C4-2B (cell line): ENCODE measurements around the gene PARD3B.
A peak's percentile ranks its signal among the peaks of the same experiment; 100 is the strongest.

Experiments
- H3K27ac ChIP-seq: fragments of 450-650 bp; 2 replicates; pipeline ENCODE4 v1.5.1; 2017
- ZFX ChIP-seq: fragments of 450-650 bp; IDR thresholded peaks from 2 replicates; pipeline ENCODE4 v1.6.1; 2017
- TF ChIP-seq, protein P1 (sequence below): fragments of 450-650 bp; conservative IDR thresholded peaks from 2 replicates; pipeline ENCODE4 v1.5.1; 2017; ENCODE audit warnings: mild to moderate bottlenecking

The PARD3B gene

DNA sequence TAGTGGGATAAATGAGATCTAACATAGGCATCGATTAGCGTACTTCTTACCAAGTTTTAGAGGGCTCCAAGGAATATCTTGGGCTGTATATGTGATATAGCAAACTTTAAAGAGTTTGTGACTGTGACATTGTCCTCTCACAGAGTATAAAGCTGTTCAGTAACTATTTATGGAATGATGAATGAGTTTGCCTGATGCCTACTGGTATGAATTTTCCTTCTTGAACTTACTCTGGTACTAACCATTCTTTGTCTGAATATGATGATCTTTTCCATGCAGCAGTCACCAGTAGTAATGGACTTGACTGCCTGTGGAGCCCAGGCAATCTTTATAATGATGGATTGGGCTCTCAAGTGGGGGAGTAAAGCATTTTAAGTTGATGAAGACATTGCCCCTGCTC, 120.5 kb downstream of the PARD3B start:
- no peak for TF ChIP-seq ZFX
- TF ChIP-seq, protein P1, sequence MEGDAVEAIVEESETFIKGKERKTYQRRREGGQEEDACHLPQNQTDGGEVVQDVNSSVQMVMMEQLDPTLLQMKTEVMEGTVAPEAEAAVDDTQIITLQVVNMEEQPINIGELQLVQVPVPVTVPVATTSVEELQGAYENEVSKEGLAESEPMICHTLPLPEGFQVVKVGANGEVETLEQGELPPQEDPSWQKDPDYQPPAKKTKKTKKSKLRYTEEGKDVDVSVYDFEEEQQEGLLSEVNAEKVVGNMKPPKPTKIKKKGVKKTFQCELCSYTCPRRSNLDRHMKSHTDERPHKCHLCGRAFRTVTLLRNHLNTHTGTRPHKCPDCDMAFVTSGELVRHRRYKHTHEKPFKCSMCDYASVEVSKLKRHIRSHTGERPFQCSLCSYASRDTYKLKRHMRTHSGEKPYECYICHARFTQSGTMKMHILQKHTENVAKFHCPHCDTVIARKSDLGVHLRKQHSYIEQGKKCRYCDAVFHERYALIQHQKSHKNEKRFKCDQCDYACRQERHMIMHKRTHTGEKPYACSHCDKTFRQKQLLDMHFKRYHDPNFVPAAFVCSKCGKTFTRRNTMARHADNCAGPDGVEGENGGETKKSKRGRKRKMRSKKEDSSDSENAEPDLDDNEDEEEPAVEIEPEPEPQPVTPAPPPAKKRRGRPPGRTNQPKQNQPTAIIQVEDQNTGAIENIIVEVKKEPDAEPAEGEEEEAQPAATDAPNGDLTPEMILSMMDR, result no peak
- no peak overlapping the region for H3K27ac ChIP-seq

DNA sequence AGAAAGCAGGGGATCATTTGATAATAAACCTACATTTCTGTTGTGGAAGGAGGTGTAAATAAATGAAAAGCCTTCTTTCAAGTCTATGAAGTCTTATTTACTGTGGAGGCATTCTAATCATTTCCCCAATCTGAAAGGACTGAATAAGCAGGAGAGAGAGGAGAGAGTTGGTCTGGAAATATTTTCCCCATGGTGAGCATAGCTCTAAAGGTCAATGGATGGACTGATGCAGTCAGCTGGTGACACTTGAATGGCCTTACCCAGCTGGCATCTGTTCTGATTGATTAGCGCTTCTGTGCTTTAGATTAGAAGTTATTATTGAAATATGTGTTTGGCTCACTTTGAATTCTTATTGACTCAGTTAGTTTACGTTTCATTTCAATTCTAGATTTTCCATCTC, 122.7 kb downstream of the PARD3B start:
- no peak overlapping the region for H3K27ac ChIP-seq
- TF ChIP-seq, protein P1, result no peak
- TF ChIP-seq ZFX, result no peak

DNA sequence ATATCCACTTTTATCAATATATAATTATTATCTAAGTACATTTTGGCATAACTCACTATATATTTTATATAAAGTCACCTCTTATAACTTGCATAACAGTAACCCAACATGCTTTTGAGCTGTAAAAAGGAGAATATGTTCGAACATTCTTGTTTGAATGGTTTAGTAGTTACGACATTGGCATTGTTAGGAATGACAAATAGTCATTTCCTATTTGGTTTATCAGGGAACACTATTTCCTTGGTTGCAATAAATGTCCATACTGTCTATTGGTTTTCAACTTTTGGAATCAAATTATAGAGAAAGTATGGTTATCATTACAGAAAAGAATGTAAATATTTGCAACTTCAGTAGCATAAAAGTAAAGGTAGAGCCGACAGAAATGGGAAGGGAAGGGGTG, 124.1 kb downstream of the PARD3B start:
- TF ChIP-seq, protein P1, result no peak
- no peak for TF ChIP-seq ZFX
- H3K27ac ChIP-seq, result no peak overlapping the region

DNA sequence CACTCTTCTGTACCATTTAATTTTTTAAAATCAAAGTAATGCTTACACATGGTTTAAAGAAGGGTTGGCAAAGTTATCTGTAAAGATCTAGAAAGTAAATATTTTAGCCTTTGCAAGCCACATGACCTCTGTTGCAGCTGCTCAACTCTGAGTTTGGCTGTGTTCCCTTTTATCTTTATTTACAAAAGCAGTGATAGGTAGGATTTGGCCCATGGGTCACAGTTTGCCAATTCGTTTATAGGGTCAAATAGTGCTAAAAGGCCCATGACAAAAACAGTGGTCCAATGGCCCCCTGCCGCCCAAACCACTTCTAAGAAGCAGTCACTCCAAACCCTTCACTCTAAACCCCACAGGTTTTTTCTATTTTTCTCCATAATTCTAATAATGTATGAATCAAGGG, 124.8 kb downstream of the PARD3B start:
- TF ChIP-seq ZFX, result no peak
- TF ChIP-seq, protein P1, result 0 out of 2 replicates have a peak, but pooled peaks have one; percentile 2
- no peak overlapping the region for H3K27ac ChIP-seq

DNA sequence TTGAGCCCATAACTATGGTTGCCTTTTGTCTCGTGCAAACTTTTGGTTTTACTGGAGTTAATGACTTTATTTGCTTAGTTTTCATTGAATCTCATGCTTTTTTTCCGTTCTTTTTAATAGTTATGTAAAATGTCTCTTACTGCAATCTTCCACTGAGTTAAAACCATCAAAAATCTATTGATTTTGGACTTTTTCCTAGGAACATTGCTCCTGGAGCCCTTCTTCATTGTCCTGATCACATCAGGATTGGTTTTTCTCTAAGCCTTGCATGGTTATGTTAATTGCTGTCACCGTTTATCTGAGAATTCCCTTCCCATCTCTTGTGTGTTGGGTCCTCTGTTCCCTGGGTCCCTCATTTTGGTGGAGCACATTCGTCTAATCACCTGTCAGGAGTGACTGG, 125.5 kb downstream of the PARD3B start:
- no peak overlapping the region for H3K27ac ChIP-seq

DNA sequence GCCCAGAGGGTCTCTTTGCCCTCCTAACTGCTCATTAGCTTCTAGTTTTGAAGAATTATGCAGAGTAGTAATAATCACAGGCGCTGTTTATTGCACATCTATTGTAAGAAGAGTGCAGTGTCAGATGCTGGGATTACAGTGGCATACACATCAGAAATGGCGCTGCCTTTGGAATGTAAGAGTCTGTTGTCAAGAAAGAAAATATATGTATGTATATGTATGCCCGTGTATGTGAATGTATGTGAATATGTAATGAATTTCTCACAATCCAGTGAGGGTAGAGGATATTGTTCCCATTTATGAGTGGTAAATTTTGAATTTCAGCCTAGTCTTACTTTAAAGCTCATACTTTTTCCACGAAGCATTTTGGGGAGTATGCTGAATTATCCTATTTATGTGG, 127.5 kb downstream of the PARD3B start:
- no peak for TF ChIP-seq ZFX
- TF ChIP-seq, protein P1, result no peak
- H3K27ac ChIP-seq, result no peak overlapping the region

More for the DNA sequence above, 125.5 kb downstream of the PARD3B start:
- TF ChIP-seq, protein P1, result no peak
- no peak for TF ChIP-seq ZFX

DNA sequence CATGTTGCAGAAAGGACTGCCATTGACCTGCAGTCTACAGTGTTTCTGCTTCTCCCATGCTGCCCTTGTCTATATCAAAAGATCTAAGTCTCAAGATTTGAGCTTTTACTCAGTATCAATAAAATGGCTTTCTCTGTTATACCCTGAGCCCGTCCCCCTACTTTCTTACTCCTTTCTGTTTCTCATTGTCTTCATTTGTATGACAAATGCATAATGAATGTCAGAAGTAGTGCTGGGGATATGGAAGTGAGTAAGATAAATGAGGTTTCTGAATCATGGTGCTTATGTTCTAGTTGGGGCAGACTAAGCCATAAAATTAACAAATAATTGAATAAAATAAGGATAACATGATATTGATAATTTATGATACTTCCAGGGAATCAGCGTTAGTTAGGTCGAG, 128.6 kb downstream of the PARD3B start:
- TF ChIP-seq, protein P1, result no peak
- no peak for TF ChIP-seq ZFX
- H3K27ac ChIP-seq, result no peak overlapping the region
